HEK293 (cell line): ENCODE data around the gene SPTLC2.

Experiments used
- CTCF ChIA-PET: fragments of 350-600 bp; formaldehyde crosslinking; extraction: SDS; loops from one replicate; lab custom pipeline; 2021; ENCODE audit warnings: antibody characterized with exemption; lab: Yijun Ruan, JAX
- POLR2A ChIA-PET: fragments of 300-600 bp; formaldehyde crosslinking; extraction: SDS; loops from one replicate; lab custom pipeline; 2020; ENCODE audit warnings: antibody characterized with exemption, inconsistent platforms; lab: Yijun Ruan, JAX
- H3K27ac ChIP-seq: fragments of 200-500 bp; sonication (Bioruptor generic); 2 replicates; pipeline ENCODE4 v1.5.1; 2014; ENCODE audit warnings: low read depth, low read length, control low read depth, inconsistent platforms; ENCODE audit errors: extremely low read depth
- H3K36me3 ChIP-seq, 2 experiments: fragments of 200-500 bp in 1 of 2; sonication (Bioruptor generic) in 1 of 2; 1 replicate in 1 of 2; 2 replicates in 1 of 2; pipeline ENCODE4 v1.5.1; 2014 to 2017; ENCODE audit warnings: inconsistent platforms in 2 of 2, low read length in 2 of 2; ENCODE audit not compliant: control insufficient read depth in 2 of 2, insufficient read depth in 1 of 2
- H3K4me1 ChIP-seq: fragments of 200-500 bp; sonication (Bioruptor generic); 2 replicates; pipeline ENCODE4 v1.5.1; 2014; ENCODE audit warnings: mild to moderate bottlenecking, low read length, inconsistent platforms; ENCODE audit not compliant: control insufficient read depth, insufficient read depth
- H3K4me3 ChIP-seq: 2 replicates; pipeline ENCODE4 v1.5.1; 2011; ENCODE audit warnings: low read depth, mild to moderate bottlenecking, control low read depth, low read length, moderate library complexity
- H3K9me3 ChIP-seq: fragments of 200-500 bp; sonication (Bioruptor generic); 2 replicates; pipeline ENCODE4 v1.5.1; 2014; ENCODE audit warnings: low read depth, low read length, inconsistent platforms; ENCODE audit not compliant: control insufficient read depth, insufficient read depth
- GLI2 ChIP-seq: fragments of 450-650 bp; formaldehyde crosslinking; IDR thresholded peaks from 2 replicates; pipeline ENCODE4; 2017; ENCODE audit warnings: missing biosample characterization, missing genetic modification characterization, low read depth, borderline replicate concordance
- HOXA7 ChIP-seq: sonication (generic); formaldehyde crosslinking; IDR thresholded peaks from 2 replicates; pipeline ENCODE4 v1.8.1; 2022; ENCODE audit warnings: missing genetic modification reagents, borderline replicate concordance
- INSM2 ChIP-seq: fragments of 450-650 bp; formaldehyde crosslinking; IDR thresholded peaks from 2 replicates; pipeline ENCODE4 v1.5.1; 2016; ENCODE audit warnings: missing biosample characterization, missing genetic modification characterization
- OSR2 ChIP-seq: fragments of 450-650 bp; formaldehyde crosslinking; IDR thresholded peaks from 2 replicates; pipeline ENCODE4 v1.5.1; 2016; ENCODE audit warnings: missing biosample characterization, missing genetic modification characterization
- OVOL3 ChIP-seq: fragments of 450-650 bp; formaldehyde crosslinking; IDR thresholded peaks from 2 replicates; pipeline ENCODE4 v1.5.1; 2016; ENCODE audit warnings: missing biosample characterization, missing genetic modification characterization
- PRDM10 ChIP-seq: fragments of 450-650 bp; formaldehyde crosslinking; IDR thresholded peaks from 2 replicates; pipeline ENCODE4 v1.5.1; 2016; ENCODE audit warnings: missing biosample characterization, missing genetic modification characterization
- SP7 ChIP-seq: fragments of 450-650 bp; formaldehyde crosslinking; IDR thresholded peaks from 2 replicates; pipeline ENCODE4 v1.5.1; 2016; ENCODE audit warnings: missing biosample characterization, missing genetic modification characterization
- ZBTB7A ChIP-seq: fragments of 450-650 bp; formaldehyde crosslinking; IDR thresholded peaks from 2 replicates; pipeline ENCODE4 v1.5.1; 2016; ENCODE audit warnings: low read depth, missing biosample characterization, missing genetic modification characterization
- ZEB2 ChIP-seq: fragments of 450-650 bp; formaldehyde crosslinking; IDR thresholded peaks from 2 replicates; pipeline ENCODE4 v1.5.1; 2016; ENCODE audit warnings: missing biosample characterization, missing genetic modification characterization
- ZNF169 ChIP-seq: fragments of 450-650 bp; formaldehyde crosslinking; IDR thresholded peaks from 2 replicates; pipeline ENCODE4 v1.5.1; 2016; ENCODE audit warnings: missing biosample characterization, missing genetic modification characterization
- ZNF175 ChIP-seq: fragments of 450-650 bp; formaldehyde crosslinking; IDR thresholded peaks from 2 replicates; pipeline ENCODE4 v1.5.1; 2016; ENCODE audit warnings: missing biosample characterization, missing genetic modification characterization
- ZNF2 ChIP-seq: fragments of 450-650 bp; formaldehyde crosslinking; IDR thresholded peaks from 2 replicates; pipeline ENCODE4 v1.5.1; 2016; ENCODE audit warnings: missing biosample characterization, missing genetic modification characterization
- ZNF366 ChIP-seq: fragments of 450-650 bp; formaldehyde crosslinking; conservative IDR thresholded peaks from 2 replicates; pipeline ENCODE4 v1.5.1; 2016; ENCODE audit warnings: missing biosample characterization, missing genetic modification characterization
- ZNF549 ChIP-seq: fragments of 450-650 bp; IDR thresholded peaks from 2 replicates; pipeline ENCODE4 v1.5.1; 2018; ENCODE audit warnings: missing biosample characterization, missing genetic modification characterization, mild to moderate bottlenecking, inconsistent platforms, moderate library complexity
- ZNF561 ChIP-seq: fragments of 450-650 bp; IDR thresholded peaks from 2 replicates; pipeline ENCODE4 v1.5.1; 2018; ENCODE audit warnings: missing biosample characterization, missing genetic modification characterization, borderline replicate concordance
- ZSCAN16 ChIP-seq: fragments of 450-650 bp; formaldehyde crosslinking; IDR thresholded peaks from 2 replicates; pipeline ENCODE4 v1.5.1; 2016; ENCODE audit warnings: missing biosample characterization, missing genetic modification characterization
- ZSCAN30 ChIP-seq: fragments of 450-650 bp; IDR thresholded peaks from 2 replicates; pipeline ENCODE4 v1.5.1; 2018; ENCODE audit warnings: missing biosample characterization, mild to moderate bottlenecking, missing genetic modification characterization, moderate library complexity
- TF ChIP-seq, protein P1 (sequence below): fragments of 450-650 bp; formaldehyde crosslinking; IDR thresholded peaks from 2 replicates; pipeline ENCODE4 v1.5.1; 2017; ENCODE audit warnings: missing biosample characterization, mild to moderate bottlenecking, missing genetic modification characterization, moderate library complexity
- TF ChIP-seq, protein P2 (sequence below): fragments of 450-650 bp; formaldehyde crosslinking; IDR thresholded peaks from 2 replicates; pipeline ENCODE4 v1.5.1; 2016; ENCODE audit warnings: missing biosample characterization, missing genetic modification characterization

The SPTLC2 gene

GRCh38 chr14:77511486-77512162 lies 104.8 kb downstream of the SPTLC2 start:
- H3K9me3 ChIP-seq, result no peaks in the 10 kb centered on the region
- peaks cover 4 to 20% of the 10 kb centered on the region in 2 experiments for H3K36me3 ChIP-seq
- no peak overlapping the region for H3K4me3 ChIP-seq
- CTCF ChIA-PET, result interaction anchor here (0.6 kb wide), 1 partner anchor 39 kb away, joined by 6 read pairs; no protein-coding TSS in a partner anchor
- POLR2A ChIA-PET, result no interaction called here
- TF ChIP-seq ZNF2 (tag by site-specific recombination) (no peak), ZNF561 (tag by site-specific recombination) (no peak), ZSCAN30 (tag by site-specific recombination) (no peak), ZEB2 (no peak), ZSCAN16 (tag by site-specific recombination) (no peak), PRDM10 (tag by site-specific recombination) (no peak), ZNF175 (tag by site-specific recombination) (no peak), ZBTB7A (tag by site-specific recombination) (no peak), INSM2 (tag by site-specific recombination) (no peak), HOXA7 (CRISPR knock-in tag) (no peak), ZNF366 (tag by site-specific recombination) (no peak), GLI2 (tag by site-specific recombination) (no peak), ZNF549 (tag by site-specific recombination) (no peak), OVOL3 (tag by site-specific recombination) (no peak), ZNF169 (tag by site-specific recombination) (no peak)
- TF ChIP-seq, protein P1, sequence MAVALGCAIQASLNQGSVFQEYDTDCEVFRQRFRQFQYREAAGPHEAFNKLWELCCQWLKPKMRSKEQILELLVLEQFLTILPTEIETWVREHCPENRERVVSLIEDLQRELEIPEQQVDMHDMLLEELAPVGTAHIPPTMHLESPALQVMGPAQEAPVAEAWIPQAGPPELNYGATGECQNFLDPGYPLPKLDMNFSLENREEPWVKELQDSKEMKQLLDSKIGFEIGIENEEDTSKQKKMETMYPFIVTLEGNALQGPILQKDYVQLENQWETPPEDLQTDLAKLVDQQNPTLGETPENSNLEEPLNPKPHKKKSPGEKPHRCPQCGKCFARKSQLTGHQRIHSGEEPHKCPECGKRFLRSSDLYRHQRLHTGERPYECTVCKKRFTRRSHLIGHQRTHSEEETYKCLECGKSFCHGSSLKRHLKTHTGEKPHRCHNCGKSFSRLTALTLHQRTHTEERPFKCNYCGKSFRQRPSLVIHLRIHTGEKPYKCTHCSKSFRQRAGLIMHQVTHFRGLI, result no peak
- H3K27ac ChIP-seq, result no peak overlapping the region
- H3K4me1 ChIP-seq, result no peaks in the 10 kb centered on the region

DNA sequence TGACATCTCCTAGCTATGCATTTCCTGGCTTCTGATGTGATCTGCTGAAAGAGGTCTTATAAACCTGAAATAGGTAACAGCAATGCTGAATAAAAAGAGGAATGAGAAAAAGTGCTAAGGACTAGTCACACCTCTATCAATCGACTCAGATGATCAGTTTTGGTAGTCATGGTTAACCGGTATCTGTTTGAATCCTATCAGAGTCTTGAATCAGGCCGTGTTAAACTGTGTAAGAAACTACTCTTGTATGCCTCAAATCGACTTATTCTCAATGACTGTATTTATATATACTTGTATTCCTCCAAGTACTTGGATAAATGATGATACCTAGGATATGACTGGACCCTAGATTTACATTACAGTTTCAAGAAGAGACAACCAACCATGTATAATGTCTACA lies 107.1 kb downstream of the SPTLC2 start:
- Histone ChIP-seq H3K27ac (no peak overlapping the region), H3K4me1 (no peaks in the 10 kb centered on the region), H3K9me3 (no peaks in the 10 kb centered on the region), H3K36me3 (peaks cover 4 to 20% of the 10 kb centered on the region in 2 experiments; a peak in 2 of 3 replicates), H3K4me3 (no peak overlapping the region)
- ChIA-PET POLR2A (no interaction called here), CTCF (no interaction called here)
- TF ChIP-seq OSR2 (tag by site-specific recombination), result no peak
- TF ChIP-seq SP7 (tag by site-specific recombination), result no peak
- TF ChIP-seq, protein P2, sequence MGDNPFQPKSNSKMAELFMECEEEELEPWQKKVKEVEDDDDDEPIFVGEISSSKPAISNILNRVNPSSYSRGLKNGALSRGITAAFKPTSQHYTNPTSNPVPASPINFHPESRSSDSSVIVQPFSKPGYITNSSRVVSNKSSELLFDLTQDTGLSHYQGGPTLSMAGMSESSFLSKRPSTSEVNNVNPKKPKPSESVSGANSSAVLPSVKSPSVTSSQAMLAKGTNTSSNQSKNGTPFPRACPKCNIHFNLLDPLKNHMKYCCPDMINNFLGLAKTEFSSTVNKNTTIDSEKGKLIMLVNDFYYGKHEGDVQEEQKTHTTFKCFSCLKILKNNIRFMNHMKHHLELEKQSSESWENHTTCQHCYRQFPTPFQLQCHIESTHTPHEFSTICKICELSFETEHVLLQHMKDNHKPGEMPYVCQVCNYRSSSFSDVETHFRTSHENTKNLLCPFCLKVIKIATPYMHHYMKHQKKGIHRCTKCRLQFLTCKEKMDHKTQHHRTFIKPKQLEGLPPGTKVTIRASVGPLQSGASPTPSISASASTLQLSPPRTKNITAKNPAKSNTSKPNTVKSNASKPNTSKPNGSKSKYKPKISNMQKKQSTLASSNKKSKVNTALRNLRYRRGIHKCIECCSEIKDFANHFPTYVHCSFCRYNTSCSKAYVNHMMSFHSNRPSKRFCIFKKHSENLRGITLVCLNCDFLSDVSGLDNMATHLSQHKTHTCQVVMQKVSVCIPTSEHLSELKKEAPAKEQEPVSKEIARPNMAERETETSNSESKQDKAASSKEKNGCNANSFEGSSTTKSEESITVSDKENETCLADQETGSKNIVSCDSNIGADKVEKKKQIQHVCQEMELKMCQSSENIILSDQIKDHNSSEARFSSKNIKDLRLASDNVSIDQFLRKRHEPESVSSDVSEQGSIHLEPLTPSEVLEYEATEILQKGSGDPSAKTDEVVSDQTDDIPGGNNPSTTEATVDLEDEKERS (tag by site-specific recombination), result no peak
- no peak for TF ChIP-seq ZSCAN16 (tag by site-specific recombination)
